Stimulated activated naive CD4-positive, alpha-beta T cell (primary cell): ENCODE results near the gene GPBP1L1.
"Not testable (repeated sequence)": the region's sequence is repeated elsewhere in the genome, so short reads cannot be mapped to it uniquely, and the experiment has no call there.

Experiments
- DNase-seq, 6 experiments: peaks; one replicate each; lab custom pipeline; 2025; lab: John Stamatoyannopoulos, UW

GPBP1L1 gene

GRCh38 chr1:45686288-45687013, at the start of gene GPBP1L1:
GPBP1L1 (minus strand) TSS chr1:45686533; CDS start chr1:45659087, 27,446 bp downstream.
- peak; percentile 95 to 98 (median 96) for DNase-seq

DNA sequence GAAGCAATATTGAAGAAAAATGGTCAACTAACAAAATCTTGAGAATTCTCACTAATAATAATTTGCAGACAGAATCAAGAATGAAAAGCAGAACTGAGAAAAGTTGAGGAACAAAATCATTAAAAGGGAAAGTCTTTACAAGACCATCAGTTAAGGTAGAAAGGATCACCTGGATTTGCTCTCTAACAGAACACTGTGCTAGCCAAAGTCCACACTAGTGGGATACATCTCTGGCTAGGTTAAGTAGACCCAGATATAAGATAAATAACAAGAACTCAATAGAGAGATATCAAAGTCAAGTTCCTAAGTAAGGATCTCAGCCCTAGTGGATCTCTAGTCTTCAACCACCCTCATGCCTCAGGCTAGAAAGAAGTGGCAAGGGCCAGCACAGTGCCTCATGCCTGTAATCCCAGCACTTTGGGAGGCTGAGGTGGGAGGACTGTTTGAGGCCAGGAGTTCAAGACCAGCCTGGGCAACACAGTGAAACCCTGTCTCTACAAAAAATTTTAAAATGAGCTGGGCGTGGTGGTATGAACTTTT, 44.5 kb upstream of the GPBP1L1 start:
- DNase-seq = no peak

- DNase-seq = no peak
Observed at GRCh38 chr1:45730075-45730779, 43.9 kb upstream of the GPBP1L1 start.

GRCh38 chr1:45726007-45726406, 39.7 kb upstream of the GPBP1L1 start:
- not testable (repeated sequence) for DNase-seq

- no peak for DNase-seq
Observed at GRCh38 chr1:45723248-45723930, 37.1 kb upstream of the GPBP1L1 start.

DNA sequence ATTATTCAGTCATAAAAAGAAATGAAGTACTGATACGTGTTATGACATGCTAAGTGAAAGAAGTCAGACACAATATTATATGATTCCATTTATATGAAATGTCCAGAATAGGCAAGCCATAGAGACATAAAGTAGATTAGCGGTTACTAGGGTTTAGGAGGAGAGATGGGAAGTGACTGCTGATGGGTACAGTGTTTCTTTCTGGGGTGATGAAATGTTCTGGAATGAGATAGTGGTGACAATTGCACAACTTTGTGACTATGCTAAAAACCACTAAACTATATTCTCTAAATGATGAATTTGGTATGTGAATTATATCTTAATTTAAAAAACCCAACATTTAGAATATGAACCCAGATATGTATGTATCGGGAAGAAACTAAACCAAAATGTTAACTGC, 36.5 kb upstream of the GPBP1L1 start:
- DNase-seq = no peak

DNA sequence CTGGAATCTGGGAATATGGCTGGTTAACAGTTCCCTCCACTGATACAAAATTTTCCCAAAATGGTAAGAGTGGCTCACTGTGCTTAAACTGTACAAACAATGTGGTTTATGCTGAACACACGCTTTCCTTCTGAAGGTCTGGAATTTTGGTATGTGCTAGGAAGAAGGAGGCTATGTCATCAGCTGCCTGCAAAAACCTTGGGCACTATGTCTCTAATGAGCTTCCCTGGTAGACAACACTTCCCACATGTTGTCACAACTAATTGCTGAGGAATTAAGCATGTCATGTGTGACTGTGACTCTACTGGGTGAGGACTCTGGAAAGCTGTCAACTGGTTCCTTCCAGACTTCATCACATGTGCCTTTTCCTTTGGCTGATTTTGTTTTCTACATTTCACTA, 34.9 kb upstream of the GPBP1L1 start:
- DNase-seq = no peak

- no peak for DNase-seq
Observed at GRCh38 chr1:45718289-45718688, 32.0 kb upstream of the GPBP1L1 start.

- not testable (repeated sequence) for DNase-seq
Observed at GRCh38 chr1:45717386-45717785, 31.1 kb upstream of the GPBP1L1 start.

GRCh38 chr1:45716700-45717099, 30.4 kb upstream of the GPBP1L1 start:
- no peak for DNase-seq

- no peak for DNase-seq
Observed at GRCh38 chr1:45713711-45714110, 27.4 kb upstream of the GPBP1L1 start.

DNA sequence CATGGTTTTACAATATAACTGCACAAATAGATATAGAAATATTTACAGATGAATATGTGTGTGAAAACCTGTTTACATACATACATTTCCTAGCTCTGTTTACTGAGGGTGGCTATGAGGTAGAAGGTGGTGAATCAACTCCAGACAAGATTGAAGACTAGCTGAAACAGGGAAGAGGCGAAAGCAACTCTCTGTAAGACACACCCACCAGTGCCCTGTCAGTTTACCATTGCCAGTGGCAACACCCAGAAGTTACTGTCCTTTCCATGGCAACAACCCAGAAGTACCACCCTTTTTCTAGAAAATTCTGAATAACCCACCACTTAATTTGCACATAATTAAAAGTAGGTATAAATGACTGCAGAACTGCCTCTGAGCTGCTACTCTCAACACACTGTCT, 18.3 kb upstream of the GPBP1L1 start:
- DNase-seq = no peak

DNA sequence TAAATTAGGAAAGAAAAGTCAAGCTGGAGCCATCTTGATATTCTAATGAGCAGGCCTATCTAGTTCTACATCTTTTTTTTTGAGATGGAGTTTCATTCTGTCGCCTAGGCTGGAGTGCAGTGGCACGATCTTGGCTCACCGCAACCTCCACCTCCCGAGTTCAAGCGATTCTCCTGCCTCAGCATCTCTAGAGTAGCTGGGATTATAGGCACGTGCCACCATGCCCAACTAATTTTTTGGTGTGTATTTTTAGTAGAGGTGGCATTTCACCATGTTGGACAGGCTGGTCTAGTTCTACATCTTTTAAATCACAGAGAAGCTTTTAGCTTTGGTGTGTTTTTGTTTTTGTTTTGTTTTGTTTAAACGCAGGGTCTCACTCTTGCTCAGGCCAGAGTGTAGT, 8.5 kb upstream of the GPBP1L1 start:
- no peak for DNase-seq

GRCh38 chr1:45693811-45694210, 7.5 kb upstream of the GPBP1L1 start:
- not testable (repeated sequence) for DNase-seq

DNA sequence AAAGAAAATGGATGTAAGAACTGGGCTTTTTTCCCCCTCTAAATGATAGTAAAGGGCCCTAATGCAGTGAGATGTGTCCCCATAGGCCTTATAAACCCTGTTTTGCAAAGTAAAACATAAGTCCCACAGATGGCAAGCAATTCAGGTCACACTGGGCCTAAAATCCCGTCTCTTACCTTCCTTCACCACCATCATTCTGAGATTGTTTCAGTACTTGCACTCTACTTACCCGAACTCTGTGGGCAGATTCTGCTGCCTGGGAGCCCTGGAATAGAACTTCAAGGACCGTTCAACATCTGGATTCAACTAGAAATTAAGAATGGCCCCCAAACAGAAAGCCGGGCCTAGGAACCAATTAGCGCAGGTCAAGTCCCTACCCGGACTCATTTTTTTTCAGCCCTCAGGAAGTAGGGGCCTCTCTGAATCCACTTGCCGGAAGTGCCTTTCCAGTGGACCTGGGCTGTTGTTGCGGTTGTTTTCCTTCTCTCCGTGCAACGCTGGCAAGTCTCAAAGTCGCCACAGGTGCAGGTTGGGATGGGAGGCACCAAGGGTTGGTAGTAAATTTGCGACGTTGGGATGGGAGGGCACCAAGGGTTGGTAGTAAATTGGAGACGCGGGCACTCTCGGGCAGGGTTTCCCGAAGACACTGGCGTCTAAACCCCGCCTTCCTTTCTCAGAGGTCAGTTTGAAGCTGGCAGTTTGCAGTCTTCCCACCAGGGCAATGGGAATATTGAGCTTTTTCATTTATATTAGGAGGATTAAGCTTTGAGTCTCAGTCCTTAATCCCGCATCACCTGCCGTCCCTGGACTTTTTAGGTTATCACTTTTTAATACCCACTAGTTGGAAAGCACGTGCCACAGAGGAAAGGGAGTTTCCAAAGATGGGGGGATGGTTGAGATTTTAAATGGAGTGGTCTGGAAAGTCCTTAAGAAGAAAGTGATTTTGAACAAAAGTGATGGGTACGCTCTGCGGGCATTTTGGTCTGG, 1.7 kb upstream of the GPBP1L1 start, which contains the start of gene TMEM69:
TMEM69 (plus strand) TSS at position 428 of the 987 bp plus-strand sequence. CDS start 2,888 bp downstream, outside the sequence.
- DNase-seq = peak; percentile 55 to 90 (median 68)

GRCh38 chr1:45687014-45687753, 851 bp upstream of the GPBP1L1 start:
- DNase-seq = peak; percentile 93 to 98 (median 98)

DNA sequence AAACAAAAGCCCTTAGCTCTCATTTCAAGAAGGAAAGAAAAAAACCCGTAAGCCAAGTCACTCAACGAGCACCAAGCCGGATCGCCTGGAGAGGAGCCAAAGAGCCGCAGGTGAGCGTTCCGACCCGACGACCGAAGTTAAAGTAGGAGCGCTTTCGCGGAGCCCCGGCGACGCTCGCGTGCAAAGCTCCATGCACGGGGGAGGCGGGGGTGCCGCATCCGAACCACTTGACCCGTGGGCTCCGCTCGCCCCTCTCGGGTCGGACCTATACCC, 382 bp downstream of the GPBP1L1 start:
- DNase-seq = peak in 5 of 6 experiments; percentile 47 to 85 (median 62)

DNA sequence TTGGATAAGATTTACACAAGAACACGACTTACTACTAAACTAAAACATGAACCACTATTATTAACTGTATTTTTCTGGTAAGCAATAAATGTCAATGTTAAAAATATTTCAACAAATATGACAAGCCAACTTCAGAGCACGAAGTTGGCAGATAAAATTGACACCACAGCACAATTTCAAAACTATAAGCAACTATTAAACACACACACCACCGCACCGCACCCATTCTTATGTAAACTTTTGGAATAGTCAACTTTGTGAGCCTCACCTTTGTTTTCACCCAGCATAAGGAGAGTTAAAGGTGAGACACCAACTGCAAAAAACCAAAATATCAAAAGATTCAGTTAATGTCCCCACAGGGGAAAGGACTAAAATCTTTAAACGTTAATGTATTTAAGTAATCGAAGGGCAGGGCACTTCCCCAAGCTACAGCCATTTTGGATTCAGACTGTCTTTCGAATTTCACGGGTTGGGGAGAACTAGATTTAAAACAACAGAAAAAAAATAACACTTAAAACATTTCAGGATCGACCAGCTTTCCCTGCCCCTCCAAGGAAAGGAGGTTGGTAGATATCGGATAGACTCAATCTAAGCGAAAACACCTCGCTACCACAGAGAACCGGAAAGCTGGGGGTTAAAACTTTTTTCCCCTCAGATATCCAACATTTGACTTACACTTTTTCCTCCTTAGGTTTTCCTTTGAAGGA, 872 bp downstream of the GPBP1L1 start:
- peak in 1 of 6 experiments; percentile 14 for DNase-seq

- no peak for DNase-seq
Observed at GRCh38 chr1:45684402-45684801, 1.9 kb downstream of the GPBP1L1 start.

DNA sequence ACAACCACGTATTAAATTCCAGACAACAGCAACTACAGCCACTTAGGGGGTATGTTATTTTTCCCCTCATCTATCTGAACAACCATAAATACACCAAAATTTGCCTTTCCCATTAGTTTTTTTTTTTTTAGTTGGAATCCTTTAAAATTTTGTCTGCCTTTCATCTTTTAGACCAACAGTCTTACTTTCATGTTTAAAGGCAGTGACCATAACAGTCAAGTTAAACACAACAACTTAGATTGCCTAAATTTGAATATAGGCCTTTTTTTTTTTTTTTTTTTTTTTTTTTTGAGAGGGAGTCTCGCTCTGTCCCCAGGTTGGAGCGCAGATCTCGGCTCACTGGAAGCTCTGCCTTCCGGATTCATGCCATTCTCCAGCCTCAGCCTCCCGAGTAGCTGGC, 3.4 kb downstream of the GPBP1L1 start:
- no peak for DNase-seq
